Lung (tissue), 12 donors: ENCODE measurements around the gene AGMAT. TPM values are rescaled to one million over a fixed set of nuclear protein-coding genes. Genes with fewer than 3 reads are reported as not detected.

Experiments
- ATAC-seq: fragments of 200-7000 bp; cut with Tn5 transposase; one replicate; pipeline ENCODE4 v1.9.1; 2020; ENCODE audit warnings: moderate number of reproducible peaks; ENCODE audit not compliant: insufficient read depth, low FRiP score
- DNase-seq, 3 donors: peaks; one replicate each; pipeline ENCODE4 v3.0.0-alpha.2; 2013 to 2017
- H3K27ac ChIP-seq, 2 donors: one replicate each; pipeline ENCODE4 v1.5.1; 2013; ENCODE audit warnings: mild to moderate bottlenecking in 2 of 2, moderate library complexity in 2 of 2, control low read depth in 1 of 2, inconsistent platforms in 1 of 2, low read depth in 1 of 2, low read length in 1 of 2
- H3K27me3 ChIP-seq, 3 donors: one replicate each; pipeline ENCODE4 v1.5.1; 2013; ENCODE audit warnings: low read length in 2 of 3; ENCODE audit not compliant: control insufficient read depth in 3 of 3, insufficient read depth in 3 of 3
- H3K36me3 ChIP-seq, 4 donors: one replicate each; pipeline ENCODE4 v1.5.1; 2013; ENCODE audit warnings: low read length in 4 of 4, mild to moderate bottlenecking in 1 of 4, moderate library complexity in 1 of 4; ENCODE audit not compliant: control insufficient read depth in 4 of 4, insufficient read depth in 4 of 4
- H3K4me1 ChIP-seq, 5 donors: one replicate each; pipeline ENCODE4 v1.5.1; 2013; ENCODE audit warnings: low read length in 5 of 5, mild to moderate bottlenecking in 2 of 5, moderate library complexity in 1 of 5; ENCODE audit not compliant: control insufficient read depth in 5 of 5, insufficient read depth in 5 of 5
- H3K4me3 ChIP-seq: one replicate; pipeline ENCODE4 v1.5.1; 2013; ENCODE audit warnings: mild to moderate bottlenecking, control low read depth, moderate library complexity
- H3K9ac ChIP-seq, 2 donors: one replicate each; pipeline ENCODE4 v1.5.1; 2013; ENCODE audit warnings: low read length in 2 of 2, control low read depth in 1 of 2; ENCODE audit not compliant: insufficient read depth in 1 of 2
- H3K9me3 ChIP-seq, 4 donors: one replicate each; pipeline ENCODE4 v1.5.1; 2013; ENCODE audit warnings: low read length in 3 of 4, mild to moderate bottlenecking in 1 of 4, moderate library complexity in 1 of 4; ENCODE audit not compliant: control insufficient read depth in 4 of 4, insufficient read depth in 3 of 4
- WGBS, 2 donors: extraction: QIAGEN DNeasy Blood & Tissue Kit; methylation state at CpG; one replicate each; pipeline ENCODE4 v1.1.7; 2013; 5-methylcytosine and 5-hydroxymethylcytosine counted together
- polyA plus RNA-seq, 2 donors: library from polyadenylated mRNA; stranded (reverse); fragments of 200-250 nt; gene quantifications; one replicate each; pipeline ENCODE4 v1.2.1, GENCODE V29; 2013
- total RNA-seq, 2 donors: library from RNA; depleted of rRNA in 1 of 2; stranded (reverse); fragments of >200 nt in 1 of 2; gene quantifications; one replicate each; pipeline ENCODE4 v1.2.1, GENCODE V29; 2014 to 2021
- TF ChIP-seq, protein P1 (sequence below): IDR thresholded peaks from 2 replicates; pipeline ENCODE4 v1.5.1; 2012; ENCODE audit warnings: mild to moderate bottlenecking; ENCODE audit errors: control extremely low read depth, extremely low read depth
- donor health status: control.
- donor health status: control.
- donor health status: Bipolar disorder and iron deficiency.
- donor health status: healthy.
- donor health status: DM: yes; HTN: yes; CAD: no.

The AGMAT gene
- total and polyA plus RNA-seq, 4 donors = 0.08 to 0.46 (median 0.31) TPM

- H3K4me3 ChIP-seq = no peak overlapping the region
- H3K27me3 ChIP-seq = no peaks in the 10 kb centered on the region
- whole genome bisulfite sequencing, 2 donors = 69 to 75% methylated on average over 2 of the region's 2 CpGs
- no peaks in the 10 kb centered on the region for H3K36me3 ChIP-seq
- H3K9me3 ChIP-seq = no peaks in the 10 kb centered on the region
- DNase-seq (peak in 2 of 3 donors; percentile 43 to 46), ATAC-seq (no peak)
- H3K4me1 ChIP-seq = peaks cover 0 to 6% (median 0%) of the 10 kb centered on the region in 5 donors
- no peak overlapping the region for H3K27ac ChIP-seq
- TF ChIP-seq, protein P1, sequence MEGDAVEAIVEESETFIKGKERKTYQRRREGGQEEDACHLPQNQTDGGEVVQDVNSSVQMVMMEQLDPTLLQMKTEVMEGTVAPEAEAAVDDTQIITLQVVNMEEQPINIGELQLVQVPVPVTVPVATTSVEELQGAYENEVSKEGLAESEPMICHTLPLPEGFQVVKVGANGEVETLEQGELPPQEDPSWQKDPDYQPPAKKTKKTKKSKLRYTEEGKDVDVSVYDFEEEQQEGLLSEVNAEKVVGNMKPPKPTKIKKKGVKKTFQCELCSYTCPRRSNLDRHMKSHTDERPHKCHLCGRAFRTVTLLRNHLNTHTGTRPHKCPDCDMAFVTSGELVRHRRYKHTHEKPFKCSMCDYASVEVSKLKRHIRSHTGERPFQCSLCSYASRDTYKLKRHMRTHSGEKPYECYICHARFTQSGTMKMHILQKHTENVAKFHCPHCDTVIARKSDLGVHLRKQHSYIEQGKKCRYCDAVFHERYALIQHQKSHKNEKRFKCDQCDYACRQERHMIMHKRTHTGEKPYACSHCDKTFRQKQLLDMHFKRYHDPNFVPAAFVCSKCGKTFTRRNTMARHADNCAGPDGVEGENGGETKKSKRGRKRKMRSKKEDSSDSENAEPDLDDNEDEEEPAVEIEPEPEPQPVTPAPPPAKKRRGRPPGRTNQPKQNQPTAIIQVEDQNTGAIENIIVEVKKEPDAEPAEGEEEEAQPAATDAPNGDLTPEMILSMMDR = no peak
- no peak overlapping the region for H3K9ac ChIP-seq
Observed at GRCh38 chr1:15598436-15598835, 13.6 kb upstream of the AGMAT start.

DNA sequence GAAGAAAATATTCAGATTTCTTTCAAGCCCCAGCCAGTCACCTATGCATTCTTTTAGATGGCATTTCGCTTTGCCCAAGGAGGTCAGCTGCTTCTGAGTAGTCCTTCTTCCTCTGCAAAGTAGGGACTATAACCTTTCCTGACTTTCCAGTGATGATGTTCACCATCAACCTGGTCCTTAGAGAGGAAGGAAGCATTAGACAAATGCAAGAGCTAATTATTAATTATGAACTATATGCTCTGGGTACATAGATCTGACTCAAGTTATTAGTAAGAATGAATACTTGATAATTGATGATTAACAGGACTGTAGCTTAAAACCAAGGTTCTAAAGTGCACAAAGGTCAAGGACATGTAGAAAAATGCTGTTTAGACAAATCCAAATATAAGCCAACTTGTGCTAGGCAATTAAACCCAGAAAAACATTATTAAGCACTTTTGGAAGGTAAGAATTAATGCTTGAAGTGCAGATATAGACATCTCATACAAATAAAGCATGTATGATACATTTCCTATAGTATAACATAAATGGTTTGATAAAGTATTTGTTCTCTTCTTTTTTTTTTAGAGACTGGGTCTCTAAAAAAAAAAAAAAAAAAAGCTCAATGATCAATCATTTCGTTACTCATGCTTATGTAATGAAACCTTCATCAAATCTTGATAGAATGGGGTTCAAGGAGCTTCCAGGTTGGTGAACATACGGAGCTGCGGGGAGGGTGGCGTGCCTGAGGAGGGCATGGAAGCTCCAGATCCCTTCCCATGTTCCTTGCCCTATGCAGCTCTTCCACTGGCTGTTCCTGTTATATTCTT, 11.2 kb upstream of the AGMAT start:
- Histone ChIP-seq H3K27me3 (no peaks in the 10 kb centered on the region), H3K27ac (no peak overlapping the region), H3K4me3 (no peak overlapping the region), H3K9me3 (no peaks in the 10 kb centered on the region), H3K36me3 (no peaks in the 10 kb centered on the region), H3K9ac (no peak overlapping the region), H3K4me1 (peaks cover 0 to 5% (median 0%) of the 10 kb centered on the region in 5 donors)
- no peak for ATAC-seq
- TF ChIP-seq, protein P1 = no peak
- DNase-seq = no peak
- WGBS, 2 donors = 79 to 91% methylated on average over 5 of the region's 5 CpGs

DNA sequence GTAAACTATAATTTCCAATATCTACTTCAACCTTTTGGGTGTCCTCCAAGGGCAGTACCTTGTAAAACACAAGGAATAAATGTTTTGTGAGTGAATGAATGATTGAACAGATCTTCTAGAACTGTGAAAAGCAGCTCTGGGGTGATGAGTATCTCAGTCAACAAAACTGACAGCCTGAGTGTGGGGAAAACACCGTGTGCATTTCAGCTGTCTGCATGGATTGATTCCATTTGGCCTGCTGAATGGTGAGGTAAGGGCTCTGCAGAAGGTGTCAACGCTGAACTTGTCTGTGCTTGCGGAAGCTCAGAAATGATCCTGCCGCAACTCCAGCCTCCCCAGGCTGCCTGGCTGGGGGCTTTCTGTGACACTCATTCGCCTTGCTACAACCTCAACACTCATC, 7.4 kb upstream of the AGMAT start:
- H3K36me3 ChIP-seq = no peaks in the 10 kb centered on the region
- H3K4me3 ChIP-seq = no peak overlapping the region
- ATAC-seq (no peak), DNase-seq (no peak)
- 84 to 91% methylated on average over 5 of the region's 5 CpGs for WGBS, 2 donors
- no peaks in the 10 kb centered on the region for H3K4me1 ChIP-seq
- H3K9ac ChIP-seq = no peak overlapping the region
- peaks cover 0 to 4% (median 0%) of the 10 kb centered on the region in 4 donors for H3K9me3 ChIP-seq
- no peaks in the 10 kb centered on the region for H3K27me3 ChIP-seq
- no peak overlapping the region for H3K27ac ChIP-seq
- TF ChIP-seq, protein P1 = no peak
